Esophagus muscularis mucosa (tissue), 4 donors: ENCODE results near the gene MAP2K6.

Experiments
- CTCF ChIP-seq, 3 experiments: fragments of 200-600 bp in 2 of 3; fragments of 450-650 bp in 1 of 3; sonication (generic) in 2 of 3; IDR thresholded peaks; one replicate each; pipeline ENCODE4 v1.5.1; 2017 to 2019; ENCODE audit warnings: antibody characterized with exemption in 3 of 3, mild to moderate bottlenecking in 2 of 3, moderate library complexity in 1 of 3
- EP300 ChIP-seq: sonication (generic); formaldehyde crosslinking; IDR thresholded peaks from one replicate; pipeline ENCODE4 v1.6.1; 2017; ENCODE audit warnings: antibody characterized with exemption
- POLR2AphosphoS5 ChIP-seq, 2 donors: sonication (generic); formaldehyde crosslinking; IDR thresholded peaks; one replicate each; pipeline ENCODE4 v1.6.1; 2017; ENCODE audit warnings: antibody characterized with exemption in 2 of 2

DNA sequence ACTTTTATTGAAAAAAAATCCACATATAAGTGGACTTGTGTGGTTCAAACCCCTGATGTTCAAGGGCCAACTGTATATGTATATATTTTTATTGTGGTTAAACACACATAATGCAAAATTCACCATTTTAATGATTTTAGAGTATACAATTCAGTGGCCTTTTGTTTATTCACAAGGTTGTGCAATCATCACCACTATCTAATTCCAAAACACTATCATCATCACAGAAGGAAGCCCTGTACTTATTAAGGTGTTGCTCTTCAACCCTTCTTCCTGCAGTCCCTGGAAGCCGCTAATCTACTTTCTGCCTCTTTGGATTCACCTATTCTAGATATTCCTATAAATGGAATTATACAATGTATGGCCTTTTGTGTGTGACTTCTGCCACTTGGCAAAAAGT lies 23.0 kb downstream of the MAP2K6 start:
- TF ChIP-seq EP300 (no peak), CTCF (IDR thresholded peaks at IDR 0.05) (no peak), POLR2AphosphoS5 (IDR thresholded peaks at IDR 0.05) (no peak)
